ENCODE measurements around the gene ANKRD55. TPM values are rescaled to one million over a fixed set of nuclear protein-coding genes. Genes with fewer than 3 reads are reported as not detected.

The ANKRD55 gene
- total and polyA plus RNA-seq, 2 donors (not counting 1 experiment from before 2014, with no cell fraction given) = 0.07 TPM; not detected in 1

- Histone ChIP-seq H3K4me1 (ENCODE audit: control insufficient read depth in 2 of 2, insufficient read depth in 2 of 2, low read length in 2 of 2) (no peaks in the 10 kb centered on the region), H3K9ac (ENCODE audit: low read length) (no peak overlapping the region), H3K9me3 (ENCODE audit: control extremely low read depth in 1 of 3, control insufficient read depth in 2 of 3, insufficient read depth in 1 of 3, low read length in 2 of 3) (peaks cover 0 to under 1% (median 0%) of the 10 kb centered on the region in 3 donors), H3K4me2 (replicated peaks; ENCODE audit: low read depth, low read length, poor library complexity, severe bottlenecking) (no peak overlapping the region), H3K27me3 (replicated peaks in 1 of 4; ENCODE audit: control extremely low read depth in 1 of 4, control insufficient read depth in 3 of 4, insufficient read depth in 4 of 4, low read length in 3 of 4) (no peaks in the 10 kb centered on the region), H4K20me1 (ENCODE audit: control insufficient read depth, insufficient read depth, low read length, poor library complexity, severe bottlenecking) (no peaks in the 10 kb centered on the region), H3K36me3 (replicated peaks in 1 of 2; ENCODE audit: control extremely low read depth in 1 of 2, control insufficient read depth in 1 of 2, extremely low read depth in 1 of 2, insufficient read depth in 2 of 2, low read length in 1 of 2) (no peaks in the 10 kb centered on the region), H3K4me3 (ENCODE audit: control extremely low read depth in 1 of 5, extremely low read depth in 1 of 5, insufficient read depth in 1 of 5, low read depth in 2 of 5, low read length in 4 of 5) (no peak overlapping the region), H2AFZ (ENCODE audit: insufficient read depth, low read depth, low read length, poor library complexity, severe bottlenecking) (no peak overlapping the region), H3K27ac (ENCODE audit: low read length in 2 of 2) (no peak overlapping the region), H3K79me2 (ENCODE audit: control insufficient read depth, insufficient read depth, low read length) (no peaks in the 10 kb centered on the region)
- H3K4me1 Mint-ChIP-seq = peaks cover 2% of the 10 kb centered on the region
- H3K9me3 Mint-ChIP-seq (ENCODE audit: insufficient read depth) = no peaks in the 10 kb centered on the region
- no peak overlapping the region for H3K4me3 Mint-ChIP-seq
- CTCF ChIA-PET = no interaction called here
- DNase-seq (no peak), ATAC-seq (ENCODE audit: low read depth) (no peak)
- H3K27me3 Mint-ChIP-seq = peaks cover 3% of the 10 kb centered on the region
- WGBS (ENCODE audit: insufficient coverage) = 69% methylated on average over 3 of the region's 3 CpGs
- TF ChIP-seq EZH2 (IDR thresholded peaks at IDR 0.05; ENCODE audit: borderline replicate concordance, insufficient read depth, low read depth, low read length, poor library complexity, severe bottlenecking) = no peak
- TF ChIP-seq CTCF (IDR thresholded peaks at IDR 0.05) = no peak
- POLR2A ChIA-PET = no interaction called here
- no peak overlapping the region for H3K27ac Mint-ChIP-seq
- intact Hi-C loops (cut with micrococcal nuclease) = no loop called here
Observed at GRCh38 chr5:56095579-56096102, 137.5 kb downstream of the ANKRD55 start.

- Mint-ChIP-seq H3K4me1 (peaks cover 2% of the 10 kb centered on the region), H3K9me3 (ENCODE audit: insufficient read depth) (no peaks in the 10 kb centered on the region), H3K27me3 (peaks cover 3% of the 10 kb centered on the region), H3K4me3 (no peak overlapping the region), H3K27ac (no peak overlapping the region)
- no peaks in the 10 kb centered on the region for H3K27me3 ChIP-seq (replicated peaks in 1 of 4; ENCODE audit: control extremely low read depth in 1 of 4, control insufficient read depth in 3 of 4, insufficient read depth in 4 of 4, low read length in 3 of 4)
- no peak overlapping the region for H3K9ac ChIP-seq (ENCODE audit: low read length)
- H2AFZ ChIP-seq (ENCODE audit: insufficient read depth, low read depth, low read length, poor library complexity, severe bottlenecking) = no peak overlapping the region
- intact Hi-C loops (cut with micrococcal nuclease) = no loop called here
- H3K79me2 ChIP-seq (ENCODE audit: control insufficient read depth, insufficient read depth, low read length) = no peaks in the 10 kb centered on the region
- no peak overlapping the region for H3K27ac ChIP-seq (ENCODE audit: low read length in 2 of 2)
- 93% methylated on average over 2 of the region's 10 CpGs for WGBS (ENCODE audit: insufficient coverage)
- TF ChIP-seq CTCF (IDR thresholded peaks at IDR 0.05) = no peak
- no peak for TF ChIP-seq EZH2 (IDR thresholded peaks at IDR 0.05; ENCODE audit: borderline replicate concordance, insufficient read depth, low read depth, low read length, poor library complexity, severe bottlenecking)
- ChIA-PET POLR2A (no interaction called here), CTCF (no interaction called here)
- ATAC-seq (ENCODE audit: low read depth) (no peak), DNase-seq (no peak)
- H4K20me1 ChIP-seq (ENCODE audit: control insufficient read depth, insufficient read depth, low read length, poor library complexity, severe bottlenecking) = no peaks in the 10 kb centered on the region
- peaks cover 0 to 4% (median 0%) of the 10 kb centered on the region in 3 donors for H3K9me3 ChIP-seq (ENCODE audit: control extremely low read depth in 1 of 3, control insufficient read depth in 2 of 3, insufficient read depth in 1 of 3, low read length in 2 of 3)
- H3K4me3 ChIP-seq (ENCODE audit: control extremely low read depth in 1 of 5, extremely low read depth in 1 of 5, insufficient read depth in 1 of 5, low read depth in 2 of 5, low read length in 4 of 5) = no peak overlapping the region
- no peaks in the 10 kb centered on the region for H3K36me3 ChIP-seq (replicated peaks in 1 of 2; ENCODE audit: control extremely low read depth in 1 of 2, control insufficient read depth in 1 of 2, extremely low read depth in 1 of 2, insufficient read depth in 2 of 2, low read length in 1 of 2)
- no peaks in the 10 kb centered on the region for H3K4me1 ChIP-seq (ENCODE audit: control insufficient read depth in 2 of 2, insufficient read depth in 2 of 2, low read length in 2 of 2)
- H3K4me2 ChIP-seq (replicated peaks; ENCODE audit: low read depth, low read length, poor library complexity, severe bottlenecking) = no peak overlapping the region
Observed at GRCh38 chr5:56094579-56095361, 138.4 kb downstream of the ANKRD55 start.

Data from B cell (primary cell).